Choroid plexus epithelial cell (primary cell): ENCODE measurements around the gene SLC35F4.

Experiments
- DNase-seq: peaks from one replicate; pipeline ENCODE4 v3.0.0-alpha.2; 2010; ENCODE audit warnings: low read depth
- H3K4me3 ChIP-seq: 2 replicates; pipeline ENCODE4 v1.5.1; 2011; ENCODE audit warnings: low read depth, mild to moderate bottlenecking, control low read depth, low read length, moderate library complexity
- CTCF ChIP-seq: conservative IDR thresholded peaks from 2 replicates; pipeline ENCODE4 v1.5.1; 2011; ENCODE audit warnings: low read depth, mild to moderate bottlenecking, control low read depth, inconsistent platforms, low read length, moderate library complexity

The SLC35F4 gene

DNA sequence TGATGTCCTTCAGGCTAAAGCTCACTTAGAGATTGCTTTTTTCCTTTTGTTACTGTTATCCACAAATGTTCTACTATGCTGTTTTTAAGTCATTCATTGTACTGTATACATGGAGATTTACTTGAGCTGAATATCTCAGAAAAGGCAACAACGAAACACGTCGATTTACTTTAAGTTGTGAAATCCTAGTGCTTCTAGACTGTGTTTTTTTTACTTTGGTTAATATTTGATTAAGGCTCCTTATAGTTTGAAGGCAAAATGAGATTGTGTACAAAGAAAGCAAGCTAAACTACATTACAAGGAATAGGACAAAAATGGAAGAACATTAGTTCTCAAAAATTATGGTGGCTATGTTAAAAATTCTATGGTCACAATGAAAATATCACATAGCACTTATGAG, 114.5 kb downstream of the SLC35F4 start:
- TF ChIP-seq CTCF, result no peak
- DNase-seq, result no peak
- no peak overlapping the region for H3K4me3 ChIP-seq

GRCh38 chr14:57749267-57749666, 116.6 kb downstream of the SLC35F4 start:
- no peak overlapping the region for H3K4me3 ChIP-seq
- DNase-seq, result no peak
- no peak for TF ChIP-seq CTCF

DNA sequence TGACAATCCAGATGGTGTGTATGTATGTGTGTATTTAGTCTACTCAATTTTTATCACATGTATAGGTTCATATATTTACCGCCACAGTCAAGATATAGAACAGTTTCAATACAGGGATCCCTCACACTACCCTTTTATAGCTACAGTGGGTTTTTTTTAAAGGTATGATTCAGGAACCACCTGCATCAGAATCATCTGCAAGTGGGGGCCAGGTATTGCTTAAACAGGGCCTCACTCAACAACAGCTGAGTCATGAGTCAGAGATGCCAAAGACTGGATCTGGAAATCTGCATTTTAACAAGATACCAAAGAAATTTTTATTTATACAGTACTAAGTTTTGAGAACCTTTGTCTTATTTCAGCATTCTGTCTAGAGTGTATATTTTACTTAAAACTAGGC, 117.6 kb downstream of the SLC35F4 start:
- no peak for DNase-seq
- no peak overlapping the region for H3K4me3 ChIP-seq
- TF ChIP-seq CTCF, result no peak

DNA sequence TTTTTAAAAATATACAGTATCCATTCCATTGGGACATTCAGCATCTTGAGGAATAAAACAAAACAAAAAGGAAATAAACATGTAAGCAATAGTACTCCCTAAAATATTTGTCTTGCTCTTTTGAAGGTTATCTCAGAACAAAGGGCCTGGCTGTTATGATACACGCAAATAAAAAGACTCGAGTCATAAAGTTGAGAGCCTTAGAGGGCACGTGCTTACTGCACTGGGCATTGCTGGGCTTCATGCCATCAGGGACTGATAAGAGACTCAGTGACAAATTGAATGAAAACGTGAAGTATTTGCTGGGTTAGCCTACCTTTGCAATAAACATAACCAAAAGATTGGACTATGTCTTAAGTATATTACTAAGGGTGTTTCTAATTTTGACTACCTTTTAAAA, 118.9 kb downstream of the SLC35F4 start:
- no peak for TF ChIP-seq CTCF
- H3K4me3 ChIP-seq, result no peak overlapping the region
- no peak for DNase-seq

GRCh38 chr14:57746563-57746962, 119.3 kb downstream of the SLC35F4 start:
- DNase-seq, result no peak
- TF ChIP-seq CTCF, result no peak
- H3K4me3 ChIP-seq, result no peak overlapping the region

GRCh38 chr14:57739516-57739915, 126.4 kb downstream of the SLC35F4 start:
- no peak overlapping the region for H3K4me3 ChIP-seq
- no peak for TF ChIP-seq CTCF
- DNase-seq, result no peak

- TF ChIP-seq CTCF, result no peak
- no peak overlapping the region for H3K4me3 ChIP-seq
- DNase-seq, result no peak
Measured at GRCh38 chr14:57737598-57737997, 128.3 kb downstream of the SLC35F4 start.
